Activated T-helper 17 cell treated with anti-CD3 and anti-CD28 coated beads, Interleukin-2, amount 50 U/mL, for 72 hours (primary cell): ENCODE data around the gene PRRC2C. TPM values are rescaled to one million over a fixed set of nuclear protein-coding genes. Genes with fewer than 3 reads are reported as not detected.
"Not testable (repeated sequence)": the region's sequence is repeated elsewhere in the genome, so short reads cannot be mapped to it uniquely, and the experiment has no call there.

ENCODE experiments used
- ATAC-seq: fragments of 150-1000 bp; cut with Tn5 transposase; replicated peaks from 2 replicates; pipeline ENCODE4 v1.10.0; 2021; ENCODE audit warnings: mild to moderate bottlenecking, moderate library complexity
- H3K27ac Mint-ChIP-seq: one replicate; pipeline ENCODE4 v1.8.0; 2022; ENCODE audit warnings: mixed read lengths
- H3K27me3 Mint-ChIP-seq: one replicate; pipeline ENCODE4 v1.8.0; 2022; ENCODE audit warnings: mixed read lengths
- H3K36me3 Mint-ChIP-seq: one replicate; pipeline ENCODE4 v1.8.0; 2022; ENCODE audit warnings: low read depth, mild to moderate bottlenecking, mixed read lengths
- H3K4me1 Mint-ChIP-seq: one replicate; pipeline ENCODE4 v1.8.0; 2022; ENCODE audit warnings: mixed read lengths
- H3K4me3 Mint-ChIP-seq: one replicate; pipeline ENCODE4 v1.8.0; 2022; ENCODE audit warnings: mild to moderate bottlenecking, mixed read lengths
- H3K9me3 Mint-ChIP-seq: one replicate; pipeline ENCODE4 v1.8.0; 2022; ENCODE audit warnings: mixed read lengths
- total RNA-seq, 2 donors: library from RNA; stranded (reverse); gene quantifications; one replicate each; pipeline ENCODE4 v1.2.3, GENCODE V29; 2022

PRRC2C gene
- 100 to 1,000 TPM; 209 to 242 TPM for total RNA-seq

GRCh38 chr1:171485375-171486047 is at the start of gene PRRC2C:
TSS of gene PRRC2C (plus strand) at chr1:171485530. CDS start at chr1:171512089, 26,559 bp downstream.
- peak within 1 kb of the TSS; percentile 94 for H3K4me3 Mint-ChIP-seq

GRCh38 chr1:171438441-171438840 is 46.9 kb upstream of the PRRC2C start:
- H3K4me1 Mint-ChIP-seq: peaks cover 7% of the 10 kb centered on the region
- no peak for ATAC-seq
- no peak overlapping the region for H3K27ac Mint-ChIP-seq
- H3K9me3 Mint-ChIP-seq: no peaks in the 10 kb centered on the region
- H3K36me3 Mint-ChIP-seq: no peaks in the 10 kb centered on the region
- no peaks in the 10 kb centered on the region for H3K27me3 Mint-ChIP-seq
- no peak overlapping the region for H3K4me3 Mint-ChIP-seq

More at GRCh38 chr1:171485375-171486047, at the start of gene PRRC2C:
- H3K9me3 Mint-ChIP-seq: no peaks in the 10 kb centered on the region
- H3K27ac Mint-ChIP-seq: peak within 1 kb of the TSS; percentile 94
- H3K27me3 Mint-ChIP-seq: no peaks in the 10 kb centered on the region
- peaks cover 54% of the 10 kb centered on the region for H3K36me3 Mint-ChIP-seq
- peak; percentile 92 for ATAC-seq
- peaks cover 36% of the 10 kb centered on the region for H3K4me1 Mint-ChIP-seq

DNA sequence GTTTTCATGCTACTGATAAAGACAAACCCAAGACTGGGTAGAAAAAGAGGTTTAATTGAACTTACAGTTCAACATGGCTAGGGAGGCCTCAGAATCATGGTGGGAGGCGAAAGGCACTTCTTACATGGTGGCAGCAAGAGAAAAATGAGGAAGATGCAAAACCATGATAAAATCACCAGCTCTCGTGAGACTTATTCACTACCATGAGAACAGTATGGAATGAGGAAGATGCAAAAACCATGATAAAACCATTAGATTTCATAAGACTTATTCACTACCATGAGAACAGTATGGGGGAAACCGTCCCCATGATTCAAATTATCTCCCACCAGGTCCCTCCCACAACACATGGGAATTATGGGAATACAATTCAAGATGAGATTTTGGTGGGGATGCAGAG is 45.1 kb upstream of the PRRC2C start:
- H3K4me1 Mint-ChIP-seq, H3K27ac Mint-ChIP-seq, H3K4me3 Mint-ChIP-seq: not testable (repeated sequence)

DNA sequence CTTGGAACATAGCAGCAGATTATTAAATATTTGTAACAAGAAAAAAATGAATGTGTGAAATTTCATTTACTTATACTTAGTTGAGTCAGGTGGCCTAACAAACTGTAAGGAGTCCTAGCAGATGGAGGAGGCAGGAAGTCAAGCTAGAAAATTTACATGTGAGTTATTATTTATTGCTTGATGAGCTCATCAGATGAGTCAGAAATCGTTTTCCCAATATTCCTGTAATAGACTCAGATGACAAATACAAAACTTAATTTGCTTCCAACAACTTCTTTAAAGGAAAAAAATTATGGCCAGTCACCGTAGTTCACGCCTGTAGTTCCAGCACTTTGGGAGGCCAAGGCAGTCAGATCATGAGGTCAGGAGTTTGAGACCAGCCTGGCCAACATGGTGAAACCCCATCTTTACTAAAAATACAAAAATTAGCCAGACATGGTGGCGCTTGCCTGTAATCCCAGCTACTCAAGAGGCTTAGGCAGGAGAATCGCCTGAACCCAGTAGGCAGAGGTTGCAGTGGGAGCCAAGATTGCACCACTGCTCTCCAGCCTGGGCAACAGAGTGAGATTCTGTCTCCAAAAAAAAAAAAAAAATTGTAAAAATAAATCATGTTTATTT is 43.9 kb upstream of the PRRC2C start:
- not testable (repeated sequence) for H3K27ac Mint-ChIP-seq, ATAC-seq, H3K36me3 Mint-ChIP-seq, H3K9me3 Mint-ChIP-seq, H3K27me3 Mint-ChIP-seq, H3K4me1 Mint-ChIP-seq, H3K4me3 Mint-ChIP-seq

More for the DNA sequence above, 45.1 kb upstream of the PRRC2C start:
- not testable (repeated sequence) for H3K9me3 Mint-ChIP-seq, H3K36me3 Mint-ChIP-seq, ATAC-seq, H3K27me3 Mint-ChIP-seq

GRCh38 chr1:171446386-171446785 is 38.9 kb upstream of the PRRC2C start:
- Mint-ChIP-seq H3K4me3 (no peak overlapping the region), H3K9me3 (no peaks in the 10 kb centered on the region), H3K27me3 (no peaks in the 10 kb centered on the region), H3K4me1 (no peaks in the 10 kb centered on the region), H3K36me3 (no peaks in the 10 kb centered on the region), H3K27ac (no peak overlapping the region)
- ATAC-seq: no peak

GRCh38 chr1:171455967-171456366 is 29.4 kb upstream of the PRRC2C start:
- Mint-ChIP-seq H3K9me3 (peaks cover 6% of the 10 kb centered on the region), H3K4me1 (no peaks in the 10 kb centered on the region), H3K27me3 (peaks cover 13% of the 10 kb centered on the region), H3K27ac (no peak overlapping the region), H3K4me3 (no peak overlapping the region), H3K36me3 (no peaks in the 10 kb centered on the region)
- ATAC-seq: no peak

DNA sequence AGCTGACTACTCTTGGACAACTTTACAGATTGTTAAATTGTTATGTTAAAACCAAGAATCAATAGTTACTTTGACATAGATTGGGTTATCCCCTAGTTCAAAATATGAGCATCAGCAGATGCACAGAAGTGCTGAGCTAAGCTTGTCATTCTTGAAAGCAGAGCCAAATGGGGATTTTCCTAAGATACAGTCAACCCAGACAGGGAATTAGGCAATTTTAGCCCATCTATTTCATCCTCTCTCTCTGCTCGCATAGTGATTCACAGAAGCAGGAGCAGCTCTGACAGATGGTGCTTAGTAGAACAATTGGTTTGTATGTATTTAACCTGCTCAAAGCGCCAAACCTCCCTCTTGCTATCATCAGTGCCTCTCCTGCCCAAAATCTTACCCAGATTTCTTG is 27.9 kb upstream of the PRRC2C start:
- no peak overlapping the region for H3K27ac Mint-ChIP-seq
- peaks cover 3% of the 10 kb centered on the region for H3K9me3 Mint-ChIP-seq
- no peak overlapping the region for H3K4me3 Mint-ChIP-seq
- no peak for ATAC-seq
- H3K4me1 Mint-ChIP-seq: no peaks in the 10 kb centered on the region
- H3K36me3 Mint-ChIP-seq: no peaks in the 10 kb centered on the region
- H3K27me3 Mint-ChIP-seq: peaks cover 11% of the 10 kb centered on the region

DNA sequence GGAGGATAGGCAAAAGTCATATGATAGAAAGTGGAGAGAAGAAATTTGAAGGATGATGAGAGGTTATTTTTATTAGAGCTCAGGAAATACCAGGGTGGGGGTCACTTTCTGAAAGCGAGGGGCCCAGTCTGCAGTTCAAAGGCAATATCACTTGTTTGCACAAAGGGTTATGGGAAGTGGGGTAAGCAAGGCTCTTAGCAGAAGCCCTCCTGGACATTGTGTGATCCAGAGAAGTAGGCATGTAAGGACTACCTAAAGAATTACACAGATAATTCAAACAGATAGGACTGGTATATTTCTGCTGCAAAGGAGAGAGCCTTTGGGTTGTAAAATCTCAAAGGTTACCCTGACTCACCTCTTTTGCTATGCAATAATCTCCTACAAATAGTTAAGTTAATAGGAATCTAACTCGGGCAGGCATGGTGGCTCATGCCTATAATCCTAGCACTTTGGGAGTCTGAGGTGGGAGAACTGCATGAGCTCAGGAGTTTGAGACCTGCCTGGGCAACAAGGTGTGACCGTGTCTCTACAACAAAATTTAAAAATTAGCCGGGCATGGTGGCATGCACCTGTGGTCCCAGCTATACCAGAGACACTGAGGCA is 25.2 kb upstream of the PRRC2C start:
- no peak for ATAC-seq
- H3K27ac Mint-ChIP-seq: no peak overlapping the region
- H3K36me3 Mint-ChIP-seq: no peaks in the 10 kb centered on the region
- H3K4me1 Mint-ChIP-seq: no peaks in the 10 kb centered on the region
- no peaks in the 10 kb centered on the region for H3K9me3 Mint-ChIP-seq
- no peak overlapping the region for H3K4me3 Mint-ChIP-seq
- peaks cover 8% of the 10 kb centered on the region for H3K27me3 Mint-ChIP-seq

- no peaks in the 10 kb centered on the region for H3K36me3 Mint-ChIP-seq
- no peak overlapping the region for H3K4me3 Mint-ChIP-seq
- H3K9me3 Mint-ChIP-seq: no peaks in the 10 kb centered on the region
- no peak for ATAC-seq
- H3K27ac Mint-ChIP-seq: no peak overlapping the region
- no peaks in the 10 kb centered on the region for H3K27me3 Mint-ChIP-seq
- H3K4me1 Mint-ChIP-seq: no peaks in the 10 kb centered on the region
Measured at GRCh38 chr1:171467626-171468025, 17.7 kb upstream of the PRRC2C start.

GRCh38 chr1:171468120-171468750 is 17.1 kb upstream of the PRRC2C start:
- ATAC-seq: peak; percentile 72
- no peak overlapping the region for H3K4me3 Mint-ChIP-seq
- H3K4me1 Mint-ChIP-seq: no peaks in the 10 kb centered on the region
- H3K27ac Mint-ChIP-seq: no peak overlapping the region
- H3K9me3 Mint-ChIP-seq: no peaks in the 10 kb centered on the region
- H3K27me3 Mint-ChIP-seq: no peaks in the 10 kb centered on the region
- no peaks in the 10 kb centered on the region for H3K36me3 Mint-ChIP-seq

DNA sequence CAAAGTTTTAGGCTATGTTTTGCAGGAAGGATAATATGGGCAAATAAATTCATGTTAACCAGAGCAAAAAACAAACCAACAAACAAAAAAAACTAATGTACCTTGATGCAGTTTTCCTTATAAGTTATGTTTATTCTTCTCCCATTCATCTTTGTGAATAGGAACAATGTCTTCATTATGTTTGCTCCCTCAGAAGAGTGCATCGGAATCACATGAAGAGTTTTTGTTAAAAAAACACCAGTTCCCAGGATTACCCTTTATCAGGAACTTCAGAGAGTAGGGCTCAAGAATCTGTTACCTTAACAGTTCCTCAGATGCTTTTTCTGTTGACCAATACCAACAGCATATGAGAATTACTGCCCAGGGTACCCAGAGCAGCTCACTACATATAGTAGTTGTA is 14.6 kb upstream of the PRRC2C start:
- no peaks in the 10 kb centered on the region for H3K4me1 Mint-ChIP-seq
- no peak overlapping the region for H3K27ac Mint-ChIP-seq
- no peak for ATAC-seq
- no peaks in the 10 kb centered on the region for H3K36me3 Mint-ChIP-seq
- no peaks in the 10 kb centered on the region for H3K9me3 Mint-ChIP-seq
- no peak overlapping the region for H3K4me3 Mint-ChIP-seq
- no peaks in the 10 kb centered on the region for H3K27me3 Mint-ChIP-seq

- Mint-ChIP-seq H3K4me3 (no peak overlapping the region), H3K27ac (no peak overlapping the region), H3K4me1 (no peaks in the 10 kb centered on the region), H3K9me3 (no peaks in the 10 kb centered on the region), H3K27me3 (no peaks in the 10 kb centered on the region), H3K36me3 (no peaks in the 10 kb centered on the region)
- ATAC-seq: no peak
Measured at GRCh38 chr1:171472183-171472647, 13.1 kb upstream of the PRRC2C start.

DNA sequence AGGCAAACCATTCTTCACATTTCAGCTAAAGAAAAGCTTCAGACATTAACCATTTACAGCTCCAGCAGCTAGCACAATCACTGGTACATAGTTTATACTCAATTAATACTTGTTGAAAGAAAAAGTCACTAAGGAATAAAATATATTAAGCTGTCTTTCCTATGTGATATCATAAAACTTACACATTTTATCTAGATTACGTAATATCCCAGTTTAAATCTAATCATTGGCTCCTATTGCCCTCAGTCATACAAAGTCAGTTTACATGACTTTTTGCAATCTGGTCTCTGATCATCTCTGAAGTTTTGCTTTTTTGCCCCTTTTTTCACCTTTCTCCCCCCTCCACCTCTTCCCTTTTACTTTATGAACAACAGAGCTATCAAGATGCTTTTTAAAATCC is 8.5 kb upstream of the PRRC2C start:
- Mint-ChIP-seq H3K4me3 (no peak overlapping the region), H3K27ac (no peak overlapping the region), H3K4me1 (no peaks in the 10 kb centered on the region), H3K36me3 (no peaks in the 10 kb centered on the region), H3K9me3 (no peaks in the 10 kb centered on the region), H3K27me3 (no peaks in the 10 kb centered on the region)
- no peak for ATAC-seq

DNA sequence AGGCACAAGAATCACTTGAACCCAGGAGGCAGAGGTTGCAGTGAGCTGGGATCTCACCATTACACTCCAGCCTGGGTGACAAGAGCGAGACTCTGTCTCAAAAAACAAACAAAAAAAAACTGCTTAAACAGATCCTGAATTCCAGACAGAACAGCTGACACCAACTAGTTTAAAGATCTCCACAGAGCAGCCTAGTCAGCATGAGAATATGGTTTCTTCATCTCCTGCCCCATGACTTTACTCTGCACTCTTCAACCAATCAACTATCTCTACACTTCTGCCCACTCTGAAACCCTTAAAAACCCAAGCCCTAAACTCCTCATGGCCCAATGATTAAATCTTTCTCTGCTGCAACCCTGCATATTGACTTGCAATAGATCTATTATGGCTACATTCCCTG is 7.5 kb upstream of the PRRC2C start:
- no peaks in the 10 kb centered on the region for H3K36me3 Mint-ChIP-seq
- H3K27ac Mint-ChIP-seq: no peak overlapping the region
- no peaks in the 10 kb centered on the region for H3K4me1 Mint-ChIP-seq
- no peaks in the 10 kb centered on the region for H3K9me3 Mint-ChIP-seq
- H3K27me3 Mint-ChIP-seq: no peaks in the 10 kb centered on the region
- H3K4me3 Mint-ChIP-seq: no peak overlapping the region
- ATAC-seq: no peak

GRCh38 chr1:171480035-171480434 is 5.3 kb upstream of the PRRC2C start:
- ATAC-seq: no peak
- H3K27ac Mint-ChIP-seq: no peak overlapping the region
- no peaks in the 10 kb centered on the region for H3K9me3 Mint-ChIP-seq
- no peaks in the 10 kb centered on the region for H3K4me1 Mint-ChIP-seq
- no peaks in the 10 kb centered on the region for H3K27me3 Mint-ChIP-seq
- H3K36me3 Mint-ChIP-seq: no peaks in the 10 kb centered on the region
- no peak overlapping the region for H3K4me3 Mint-ChIP-seq
